Choroid plexus epithelial cell (primary cell): Measurements from ENCODE around the gene MTOR.
"Not testable (repeated sequence)": the region's sequence is repeated elsewhere in the genome, so short reads cannot be mapped to it uniquely, and the experiment has no call there.

Source experiments
- DNase-seq: peaks from one replicate; pipeline ENCODE4 v3.0.0-alpha.2; 2010; ENCODE audit warnings: low read depth
- H3K4me3 ChIP-seq: 2 replicates; pipeline ENCODE4 v1.5.1; 2011; ENCODE audit warnings: low read depth, mild to moderate bottlenecking, control low read depth, low read length, moderate library complexity
- CTCF ChIP-seq: conservative IDR thresholded peaks from 2 replicates; pipeline ENCODE4 v1.5.1; 2011; ENCODE audit warnings: low read depth, mild to moderate bottlenecking, control low read depth, inconsistent platforms, low read length, moderate library complexity

MTOR gene

GRCh38 chr1:11188381-11188780, 74.0 kb downstream of the MTOR start:
- no peak overlapping the region for H3K4me3 ChIP-seq
- DNase-seq, result peak; percentile 67
- TF ChIP-seq CTCF, result no peak

- no peak for TF ChIP-seq CTCF
- H3K4me3 ChIP-seq, result no peak overlapping the region
- DNase-seq, result no peak
These were observed 74.4 kb downstream of the MTOR start for GRCh38 chr1:11187931-11188330.

GRCh38 chr1:11187494-11187893, 74.9 kb downstream of the MTOR start:
- TF ChIP-seq CTCF, result no peak
- no peak overlapping the region for H3K4me3 ChIP-seq
- no peak for DNase-seq

GRCh38 chr1:11187000-11187399, 75.4 kb downstream of the MTOR start:
- DNase-seq, result no peak
- no peak overlapping the region for H3K4me3 ChIP-seq
- TF ChIP-seq CTCF, result no peak

GRCh38 chr1:11184973-11185372, 77.4 kb downstream of the MTOR start:
- H3K4me3 ChIP-seq, result no peak overlapping the region
- DNase-seq, result no peak
- TF ChIP-seq CTCF, result no peak

GRCh38 chr1:11182884-11183283, 79.5 kb downstream of the MTOR start:
- DNase-seq, result no peak
- TF ChIP-seq CTCF, result no peak
- no peak overlapping the region for H3K4me3 ChIP-seq

- no peak overlapping the region for H3K4me3 ChIP-seq
- DNase-seq, result peak; percentile 53
- TF ChIP-seq CTCF, result no peak
These were observed 82.0 kb downstream of the MTOR start for GRCh38 chr1:11180342-11180744.

GRCh38 chr1:11179749-11180148, 82.6 kb downstream of the MTOR start:
- DNase-seq, result peak; percentile 72
- H3K4me3 ChIP-seq, result not testable (repeated sequence)
